ENCODE results near the gene FLVCR2.
"Not testable (repeated sequence)": the region's sequence is repeated elsewhere in the genome, so short reads cannot be mapped to it uniquely, and the experiment has no call there.

The FLVCR2 gene

GRCh38 chr14:75673345-75674035 is 95.1 kb downstream of the FLVCR2 start:
- no peak for DNase-seq

DNA sequence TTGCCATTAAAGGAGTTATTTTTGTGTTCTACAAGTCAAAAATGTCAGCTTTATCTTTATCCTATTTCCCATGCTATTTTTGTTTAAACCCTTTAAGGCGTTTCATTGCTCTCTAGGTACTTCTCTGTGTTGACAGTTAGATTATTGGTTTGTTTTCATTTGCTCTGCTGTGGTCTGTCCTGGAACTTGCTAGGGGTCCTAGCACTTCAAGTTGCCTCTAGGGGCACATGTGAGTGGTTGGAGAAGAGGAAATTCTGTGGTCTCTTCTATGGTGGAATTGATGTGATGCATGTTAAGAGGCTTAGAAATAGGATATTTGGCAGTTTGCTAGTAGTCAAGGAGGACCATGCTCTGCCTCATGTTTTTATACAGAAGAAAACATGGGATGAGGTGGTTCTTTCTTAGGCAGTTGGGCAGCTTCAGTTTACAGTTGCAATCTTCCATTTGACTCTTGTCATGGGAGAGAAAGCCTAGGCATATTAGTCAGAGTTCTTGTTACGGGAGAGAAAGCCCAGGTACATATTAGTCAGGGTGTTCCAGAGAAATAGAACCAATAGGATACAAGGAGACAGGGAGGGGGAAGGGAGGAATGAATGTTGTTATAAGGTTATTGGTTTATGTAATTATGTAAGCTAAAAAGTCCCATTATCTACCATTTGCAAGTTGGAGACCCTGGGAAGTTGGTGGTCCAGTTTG is 97.0 kb downstream of the FLVCR2 start:
- DNase-seq: no peak

- no peak for DNase-seq
These were observed 107.5 kb downstream of the FLVCR2 start for GRCh38 chr14:75685910-75686309.

GRCh38 chr14:75689012-75689411 is 110.6 kb downstream of the FLVCR2 start:
- no peak for DNase-seq

DNA sequence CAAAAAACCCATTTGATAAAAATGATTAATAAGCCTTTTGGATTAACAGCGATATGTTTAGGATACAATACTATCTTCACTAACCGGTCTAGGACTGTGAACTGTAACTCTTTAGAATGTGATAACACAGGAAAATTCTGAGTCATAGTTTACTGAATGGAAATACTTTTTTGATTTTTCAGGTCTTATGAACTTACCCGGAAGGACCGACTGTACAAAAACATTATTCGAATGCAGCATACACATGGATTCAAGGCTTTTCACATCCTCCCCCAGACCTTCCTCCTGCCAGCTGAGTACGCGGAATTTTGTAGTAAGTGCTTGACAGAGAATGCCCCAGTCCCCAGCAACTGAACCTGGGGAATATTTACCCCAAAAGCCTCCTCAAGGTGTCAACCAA is 111.6 kb downstream of the FLVCR2 start:
- no peak for DNase-seq

- DNase-seq: not testable (repeated sequence)
These were observed 116.6 kb downstream of the FLVCR2 start for GRCh38 chr14:75695025-75695424.

DNA sequence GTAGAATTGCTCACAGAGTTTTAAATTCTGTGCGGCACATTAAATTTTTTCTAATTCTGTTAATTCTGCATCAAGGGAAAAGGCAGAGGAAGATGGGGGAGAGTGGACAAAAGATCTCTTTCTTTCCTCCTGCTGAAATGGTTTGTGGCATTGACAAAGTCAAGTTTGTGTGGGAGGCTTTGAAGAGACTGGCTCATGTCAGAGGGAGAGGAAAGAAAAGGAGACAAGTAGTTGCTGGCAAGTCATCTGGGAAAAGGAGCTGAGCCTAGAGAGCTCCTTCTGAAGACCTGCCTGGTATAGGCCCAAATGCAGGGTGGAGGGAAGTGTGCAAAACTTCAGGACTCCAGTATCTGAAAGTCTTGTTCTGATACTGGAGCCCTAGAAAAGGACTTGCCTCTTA is 119.0 kb downstream of the FLVCR2 start:
- DNase-seq: no peak

Measured in NCI-H345 (cell line).